GM23338 (cell line): ENCODE data around the gene ADPGK.
"Not testable (repeated sequence)": the region's sequence is repeated elsewhere in the genome, so short reads cannot be mapped to it uniquely, and the experiment has no call there.

Experiments used
- EZH2 ChIP-seq: fragments of 200-600 bp; sonication (generic); IDR thresholded peaks from one replicate; pipeline ENCODE4 v1.8.0; 2017; ENCODE audit warnings: antibody characterized with exemption, mild to moderate bottlenecking, low read depth; ENCODE audit not compliant: unreplicated experiment
- TF ChIP-seq, protein P1 (sequence below), 2 experiments: fragments of 200-600 bp in 1 of 2; sonication (generic) in 1 of 2; conservative IDR thresholded peaks; 2 replicates each; pipeline versions ENCODE4 v1.5.1 to v1.6.1; 2016 to 2017; ENCODE audit warnings: antibody characterized with exemption in 2 of 2, low read depth in 2 of 2, mild to moderate bottlenecking in 2 of 2, moderate library complexity in 1 of 2

DNA sequence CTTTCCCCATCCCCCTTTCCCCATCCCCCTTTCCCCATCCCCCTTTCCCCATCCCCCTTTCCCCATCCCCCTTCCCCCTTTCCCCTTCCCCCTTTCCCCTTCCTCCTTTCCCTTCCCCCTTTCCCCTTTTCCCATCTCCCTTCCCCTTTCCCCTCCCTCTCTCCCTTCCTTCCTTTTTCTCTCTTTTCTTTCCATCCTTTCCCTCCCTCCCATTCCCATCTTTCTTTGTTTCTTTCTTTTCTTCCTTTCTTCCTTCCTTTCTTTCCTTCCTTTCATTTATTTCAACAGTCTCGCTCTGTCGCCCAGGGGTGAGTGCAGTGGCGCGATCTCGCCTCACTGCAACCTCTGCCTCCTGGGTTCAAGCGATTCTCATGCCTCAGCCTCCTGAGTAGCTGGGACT lies 57.7 kb downstream of the ADPGK start:
- TF ChIP-seq, protein P1, sequence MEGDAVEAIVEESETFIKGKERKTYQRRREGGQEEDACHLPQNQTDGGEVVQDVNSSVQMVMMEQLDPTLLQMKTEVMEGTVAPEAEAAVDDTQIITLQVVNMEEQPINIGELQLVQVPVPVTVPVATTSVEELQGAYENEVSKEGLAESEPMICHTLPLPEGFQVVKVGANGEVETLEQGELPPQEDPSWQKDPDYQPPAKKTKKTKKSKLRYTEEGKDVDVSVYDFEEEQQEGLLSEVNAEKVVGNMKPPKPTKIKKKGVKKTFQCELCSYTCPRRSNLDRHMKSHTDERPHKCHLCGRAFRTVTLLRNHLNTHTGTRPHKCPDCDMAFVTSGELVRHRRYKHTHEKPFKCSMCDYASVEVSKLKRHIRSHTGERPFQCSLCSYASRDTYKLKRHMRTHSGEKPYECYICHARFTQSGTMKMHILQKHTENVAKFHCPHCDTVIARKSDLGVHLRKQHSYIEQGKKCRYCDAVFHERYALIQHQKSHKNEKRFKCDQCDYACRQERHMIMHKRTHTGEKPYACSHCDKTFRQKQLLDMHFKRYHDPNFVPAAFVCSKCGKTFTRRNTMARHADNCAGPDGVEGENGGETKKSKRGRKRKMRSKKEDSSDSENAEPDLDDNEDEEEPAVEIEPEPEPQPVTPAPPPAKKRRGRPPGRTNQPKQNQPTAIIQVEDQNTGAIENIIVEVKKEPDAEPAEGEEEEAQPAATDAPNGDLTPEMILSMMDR (conservative IDR thresholded peaks at IDR 0.05; ENCODE audit: low read depth in 2 of 2): not testable (repeated sequence)
- TF ChIP-seq EZH2: not testable (repeated sequence)
